SH-SY5Y (cell line): ENCODE data around the gene NUCB1.

Source experiments
- GATA2 ChIP-seq: IDR thresholded peaks from 2 replicates; pipeline ENCODE4 v1.6.1; 2011; ENCODE audit warnings: mild to moderate bottlenecking, low read depth, low read length
- GATA3 ChIP-seq: IDR thresholded peaks from 2 replicates; pipeline ENCODE4 v1.6.1; 2011; ENCODE audit warnings: low read depth, mild to moderate bottlenecking, low read length, moderate library complexity

Gene NUCB1

GRCh38 chr19:48969276-48970138, 69.4 kb downstream of the NUCB1 start:
- TF ChIP-seq GATA3 (no peak), GATA2 (no peak)

GRCh38 chr19:48970139-48970766, 70.1 kb downstream of the NUCB1 start:
- no peak for TF ChIP-seq GATA2
- no peak for TF ChIP-seq GATA3

- no peak for TF ChIP-seq GATA3
- TF ChIP-seq GATA2 = peak; percentile 38; the same call in 1 of the 2 replicates
Observed at GRCh38 chr19:48970923-48971395, 70.8 kb downstream of the NUCB1 start.
